Fibroblast of lung (primary cell): Measurements from ENCODE around the gene SMOC2. TPM values are rescaled to one million over a fixed set of nuclear protein-coding genes. Genes with fewer than 3 reads are reported as not detected.

Experiments
- DNase-seq, 2 donors: peaks; one replicate each; pipeline versions ENCODE4 v3.0.0 to v3.0.0-alpha.2; 2010; ENCODE audit warnings: low read depth in 2 of 2
- H2AFZ ChIP-seq: 2 replicates; pipeline ENCODE4 v1.5.1; 2012; ENCODE audit warnings: low read length, control low read depth, inconsistent platforms
- H3K27ac ChIP-seq: 2 replicates; pipeline ENCODE4 v1.5.1; 2011; ENCODE audit warnings: low read length, control low read depth; ENCODE audit not compliant: insufficient read depth
- H3K27me3 ChIP-seq: 2 replicates; pipeline ENCODE4 v1.5.1; 2011; ENCODE audit warnings: mild to moderate bottlenecking, low read length; ENCODE audit not compliant: control insufficient read depth, insufficient read depth
- H3K36me3 ChIP-seq: 2 replicates; pipeline ENCODE4 v1.5.1; 2011; ENCODE audit warnings: low read length; ENCODE audit not compliant: control insufficient read depth, insufficient read depth
- H3K4me1 ChIP-seq: 2 replicates; pipeline ENCODE4 v1.5.1; 2011; ENCODE audit warnings: low read length; ENCODE audit not compliant: control insufficient read depth, insufficient read depth; ENCODE audit errors: extremely low read depth
- H3K4me2 ChIP-seq: 2 replicates; pipeline ENCODE4 v1.5.1; 2011; ENCODE audit warnings: low read length, control low read depth; ENCODE audit not compliant: insufficient read depth; ENCODE audit errors: extremely low read depth
- H3K4me3 ChIP-seq, 4 experiments: fragments of 200-600 bp in 1 of 4; sonication (generic) in 1 of 4; replicated peaks in 1 of 4; 2 replicates each; pipeline ENCODE4 v1.5.1; 2011 to 2016; ENCODE audit warnings: low read length in 4 of 4, low read depth in 3 of 4, mild to moderate bottlenecking in 3 of 4, control low read depth in 2 of 4, inconsistent platforms in 1 of 4, mixed read lengths in 1 of 4; ENCODE audit not compliant: insufficient read depth in 1 of 4; ENCODE audit errors: control extremely low read depth in 1 of 4
- H3K79me2 ChIP-seq: 2 replicates; pipeline ENCODE4 v1.5.1; 2012; ENCODE audit warnings: mild to moderate bottlenecking, low read length, inconsistent platforms; ENCODE audit not compliant: control insufficient read depth, insufficient read depth
- H3K9ac ChIP-seq: 2 replicates; pipeline ENCODE4 v1.5.1; 2011; ENCODE audit warnings: mild to moderate bottlenecking, low read length, control low read depth; ENCODE audit not compliant: insufficient read depth
- H3K9me3 ChIP-seq: 2 replicates; pipeline ENCODE4 v1.5.1; 2012; ENCODE audit warnings: low read depth, low read length; ENCODE audit not compliant: control insufficient read depth, insufficient read depth
- H4K20me1 ChIP-seq: 2 replicates; pipeline ENCODE4 v1.5.1; 2011; ENCODE audit warnings: low read length; ENCODE audit not compliant: control insufficient read depth, insufficient read depth; ENCODE audit errors: extremely low read depth
- EZH2 ChIP-seq: IDR thresholded peaks from 2 replicates; pipeline ENCODE4 v1.5.1; 2012; ENCODE audit warnings: low read length, control low read depth, mild to moderate bottlenecking; ENCODE audit errors: missing control alignments
- polyA plus RNA-seq, 2 donors: library from polyadenylated mRNA; depleted of rRNA in 1 of 2; stranded (reverse) in 1 of 2; unstranded in 1 of 2; fragments of >200 nt; gene quantifications; 2 replicates each; pipeline ENCODE4 v1.2.1, GENCODE V29; 2011 to 2012; ENCODE audit warnings: missing spikeins in 1 of 2
- total RNA-seq: library from RNA; depleted of rRNA; stranded (reverse); fragments of >200 nt; gene quantifications from 2 replicates; pipeline ENCODE4 v1.2.1, GENCODE V29; 2014
- TF ChIP-seq, protein P1 (sequence below), 2 donors: IDR thresholded peaks in 1 of 2; conservative IDR thresholded peaks in 1 of 2; 1 replicate in 1 of 2; 2 replicates in 1 of 2; pipeline ENCODE4 v1.5.1; 2011 to 2012; ENCODE audit warnings: low read length in 2 of 2, control low read depth in 1 of 2, inconsistent platforms in 1 of 2, low read depth in 1 of 2, mild to moderate bottlenecking in 1 of 2

SMOC2 gene
- total and polyA plus RNA-seq, 2 donors (not counting 1 experiment from before 2014, with no cell fraction given), result not detected

DNA sequence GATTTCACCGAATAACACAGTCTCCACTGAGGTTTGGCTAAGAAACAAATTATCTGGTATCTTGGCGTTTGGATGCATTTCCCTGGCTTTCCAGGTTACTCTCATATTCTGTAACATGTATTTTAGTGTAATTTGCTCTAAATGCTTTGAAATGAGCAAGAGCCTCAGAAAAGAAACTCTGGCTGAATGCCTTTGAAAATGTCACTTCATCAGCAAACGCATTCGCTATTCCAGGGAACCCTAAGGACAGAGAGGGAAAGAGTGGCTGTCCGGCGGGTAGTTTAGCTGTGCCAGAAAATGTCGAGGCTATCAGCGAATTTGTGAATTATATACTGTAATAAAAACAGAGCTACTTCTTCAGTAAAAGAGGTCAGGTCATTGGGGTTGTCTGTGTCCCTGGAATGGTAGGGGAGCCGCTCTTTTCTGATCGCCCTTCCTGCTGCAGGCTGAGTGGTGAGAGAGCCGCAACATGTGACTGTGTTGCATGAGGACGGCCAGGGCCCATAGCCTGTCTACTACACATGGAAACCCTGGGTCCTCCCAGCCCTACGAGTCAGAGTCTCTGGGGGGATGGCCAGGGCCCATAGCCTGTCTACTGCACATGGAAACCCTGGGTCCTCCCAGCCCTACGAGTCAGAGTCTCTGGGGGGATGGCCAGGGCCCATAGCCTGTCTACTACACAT lies 57.3 kb downstream of the SMOC2 start:
- Histone ChIP-seq H2AFZ (no peak overlapping the region), H3K79me2 (no peaks in the 10 kb centered on the region), H3K9ac (no peak overlapping the region), H3K27me3 (no peaks in the 10 kb centered on the region), H4K20me1 (no peaks in the 10 kb centered on the region), H3K36me3 (no peaks in the 10 kb centered on the region), H3K4me1 (no peaks in the 10 kb centered on the region), H3K9me3 (no peaks in the 10 kb centered on the region), H3K4me3 (no peak overlapping the region), H3K27ac (no peak overlapping the region), H3K4me2 (no peak overlapping the region)
- no peak for DNase-seq
- TF ChIP-seq EZH2, result no peak
- TF ChIP-seq, protein P1, sequence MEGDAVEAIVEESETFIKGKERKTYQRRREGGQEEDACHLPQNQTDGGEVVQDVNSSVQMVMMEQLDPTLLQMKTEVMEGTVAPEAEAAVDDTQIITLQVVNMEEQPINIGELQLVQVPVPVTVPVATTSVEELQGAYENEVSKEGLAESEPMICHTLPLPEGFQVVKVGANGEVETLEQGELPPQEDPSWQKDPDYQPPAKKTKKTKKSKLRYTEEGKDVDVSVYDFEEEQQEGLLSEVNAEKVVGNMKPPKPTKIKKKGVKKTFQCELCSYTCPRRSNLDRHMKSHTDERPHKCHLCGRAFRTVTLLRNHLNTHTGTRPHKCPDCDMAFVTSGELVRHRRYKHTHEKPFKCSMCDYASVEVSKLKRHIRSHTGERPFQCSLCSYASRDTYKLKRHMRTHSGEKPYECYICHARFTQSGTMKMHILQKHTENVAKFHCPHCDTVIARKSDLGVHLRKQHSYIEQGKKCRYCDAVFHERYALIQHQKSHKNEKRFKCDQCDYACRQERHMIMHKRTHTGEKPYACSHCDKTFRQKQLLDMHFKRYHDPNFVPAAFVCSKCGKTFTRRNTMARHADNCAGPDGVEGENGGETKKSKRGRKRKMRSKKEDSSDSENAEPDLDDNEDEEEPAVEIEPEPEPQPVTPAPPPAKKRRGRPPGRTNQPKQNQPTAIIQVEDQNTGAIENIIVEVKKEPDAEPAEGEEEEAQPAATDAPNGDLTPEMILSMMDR (conservative IDR thresholded peaks at IDR 0.05 in 1 of 2, IDR thresholded peaks at IDR 0.05 in 1 of 2; ENCODE audit: low read depth in 1 of 2, low read length in 2 of 2), result no peak

DNA sequence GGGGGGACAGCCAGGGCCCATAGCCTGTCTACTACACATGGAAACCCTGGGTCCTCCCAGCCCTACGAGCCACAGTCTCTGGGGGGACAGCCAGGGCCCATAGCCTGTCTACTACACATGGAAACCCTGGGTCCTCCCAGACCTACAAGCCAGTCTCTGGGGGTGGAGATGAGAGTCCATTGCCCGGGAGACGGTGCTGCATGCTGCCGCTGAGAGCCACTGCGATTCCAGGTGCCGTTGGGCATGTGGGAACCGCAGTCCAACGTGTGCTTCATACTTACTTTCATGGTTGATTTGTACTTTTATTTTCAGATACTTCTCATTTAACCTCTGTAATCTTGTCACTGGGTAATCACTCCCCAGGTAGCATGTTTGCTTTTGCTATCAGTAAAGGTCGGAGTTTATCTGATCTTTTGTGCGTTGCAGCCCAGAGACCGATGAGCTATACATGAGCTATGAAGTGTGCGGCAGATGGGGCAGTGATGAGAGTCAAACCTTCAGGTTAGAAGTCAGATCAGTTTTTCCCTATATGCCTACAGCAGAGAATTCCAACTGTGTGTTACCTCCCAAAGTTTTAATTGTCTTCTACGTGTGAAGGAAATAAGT lies 58.2 kb downstream of the SMOC2 start:
- Histone ChIP-seq H3K36me3 (no peaks in the 10 kb centered on the region), H3K4me2 (no peak overlapping the region), H4K20me1 (no peaks in the 10 kb centered on the region), H3K9me3 (no peaks in the 10 kb centered on the region), H2AFZ (no peak overlapping the region), H3K4me3 (no peak overlapping the region), H3K4me1 (no peaks in the 10 kb centered on the region), H3K9ac (no peak overlapping the region), H3K27ac (no peak overlapping the region), H3K27me3 (no peaks in the 10 kb centered on the region), H3K79me2 (no peaks in the 10 kb centered on the region)
- no peak for DNase-seq
- TF ChIP-seq EZH2, result no peak
- TF ChIP-seq, protein P1 (conservative IDR thresholded peaks at IDR 0.05 in 1 of 2, IDR thresholded peaks at IDR 0.05 in 1 of 2; ENCODE audit: low read depth in 1 of 2, low read length in 2 of 2), result no peak

DNA sequence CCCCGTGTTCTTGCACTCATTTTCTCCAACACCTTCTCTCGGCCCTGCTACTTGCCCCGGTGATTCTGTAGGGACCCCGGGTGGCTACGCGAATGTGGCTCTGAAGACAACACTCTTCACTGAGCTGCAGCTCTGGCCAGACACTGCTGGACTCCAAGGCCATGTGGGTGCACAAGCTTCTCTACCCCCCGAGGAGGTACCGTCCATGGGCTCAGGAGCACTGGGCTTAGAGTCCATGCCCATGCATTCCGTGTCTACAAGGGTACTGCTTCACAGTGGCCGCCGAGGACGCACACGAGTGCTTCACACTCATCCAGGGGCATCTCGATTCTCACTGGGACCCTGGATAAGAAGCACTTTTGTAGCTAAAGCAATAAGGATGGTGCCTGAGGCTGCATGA lies 59.5 kb downstream of the SMOC2 start:
- Histone ChIP-seq H3K9me3 (no peaks in the 10 kb centered on the region), H3K9ac (no peak overlapping the region), H3K4me3 (no peak overlapping the region), H3K4me1 (no peaks in the 10 kb centered on the region), H3K36me3 (no peaks in the 10 kb centered on the region), H4K20me1 (no peaks in the 10 kb centered on the region), H3K79me2 (no peaks in the 10 kb centered on the region), H3K27me3 (no peaks in the 10 kb centered on the region), H2AFZ (no peak overlapping the region), H3K4me2 (no peak overlapping the region), H3K27ac (no peak overlapping the region)
- no peak for TF ChIP-seq EZH2
- TF ChIP-seq, protein P1 (conservative IDR thresholded peaks at IDR 0.05 in 1 of 2, IDR thresholded peaks at IDR 0.05 in 1 of 2; ENCODE audit: low read depth in 1 of 2, low read length in 2 of 2), result no peak
- DNase-seq, result no peak
